GM10248 (cell line): Measurements from ENCODE around the gene ANTXR1.

ENCODE experiments used
- CTCF ChIA-PET: fragments of 300-600 bp; sonication (Branson Sonifier 250); formaldehyde crosslinking; extraction: SDS; loops from one replicate; lab custom pipeline; 2021; ENCODE audit warnings: antibody characterized with exemption; lab: Yijun Ruan, JAX
- POLR2A ChIA-PET: fragments of 350-650 bp; sonication (Branson Sonifier 250); formaldehyde crosslinking; extraction: SDS; loops from one replicate; lab custom pipeline; 2020; ENCODE audit warnings: antibody characterized with exemption; lab: Yijun Ruan, JAX
- DNase-seq: peaks from one replicate; pipeline ENCODE4 v3.0.0; 2012; ENCODE audit errors: extremely low spot score
- TF ChIP-seq, protein P1 (sequence below): IDR thresholded peaks from 2 replicates; pipeline ENCODE4 v1.5.1; 2012; ENCODE audit warnings: mild to moderate bottlenecking, low read depth; ENCODE audit errors: extremely low read depth, missing control alignments, control extremely low read depth

The ANTXR1 gene

DNA sequence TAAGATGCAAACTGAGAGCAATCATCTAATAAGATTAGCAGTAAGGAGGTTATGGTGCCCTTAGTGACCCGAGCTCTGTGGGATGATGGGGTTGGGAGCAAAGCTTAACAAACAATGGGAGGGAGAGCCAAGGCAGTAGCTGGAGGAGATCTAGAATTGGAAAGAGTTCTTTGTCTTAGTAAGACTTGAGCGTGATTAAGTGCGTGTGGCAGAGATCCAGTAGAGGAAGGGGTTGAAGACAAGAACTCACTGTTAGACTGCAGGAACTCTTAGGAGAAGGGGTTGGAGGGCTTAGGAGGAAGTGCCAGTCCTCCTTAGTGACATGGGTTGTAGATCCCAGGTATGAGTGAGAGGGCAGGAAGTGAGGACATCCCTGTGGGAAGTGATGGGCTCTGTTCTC lies 189.3 kb downstream of the ANTXR1 start:
- POLR2A ChIA-PET, result no interaction called here
- DNase-seq, result no peak
- TF ChIP-seq, protein P1, sequence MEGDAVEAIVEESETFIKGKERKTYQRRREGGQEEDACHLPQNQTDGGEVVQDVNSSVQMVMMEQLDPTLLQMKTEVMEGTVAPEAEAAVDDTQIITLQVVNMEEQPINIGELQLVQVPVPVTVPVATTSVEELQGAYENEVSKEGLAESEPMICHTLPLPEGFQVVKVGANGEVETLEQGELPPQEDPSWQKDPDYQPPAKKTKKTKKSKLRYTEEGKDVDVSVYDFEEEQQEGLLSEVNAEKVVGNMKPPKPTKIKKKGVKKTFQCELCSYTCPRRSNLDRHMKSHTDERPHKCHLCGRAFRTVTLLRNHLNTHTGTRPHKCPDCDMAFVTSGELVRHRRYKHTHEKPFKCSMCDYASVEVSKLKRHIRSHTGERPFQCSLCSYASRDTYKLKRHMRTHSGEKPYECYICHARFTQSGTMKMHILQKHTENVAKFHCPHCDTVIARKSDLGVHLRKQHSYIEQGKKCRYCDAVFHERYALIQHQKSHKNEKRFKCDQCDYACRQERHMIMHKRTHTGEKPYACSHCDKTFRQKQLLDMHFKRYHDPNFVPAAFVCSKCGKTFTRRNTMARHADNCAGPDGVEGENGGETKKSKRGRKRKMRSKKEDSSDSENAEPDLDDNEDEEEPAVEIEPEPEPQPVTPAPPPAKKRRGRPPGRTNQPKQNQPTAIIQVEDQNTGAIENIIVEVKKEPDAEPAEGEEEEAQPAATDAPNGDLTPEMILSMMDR, result no peak
- CTCF ChIA-PET, result no interaction called here

- POLR2A ChIA-PET, result no interaction called here
- TF ChIP-seq, protein P1, result no peak
- no peak for DNase-seq
- CTCF ChIA-PET, result no interaction called here
Observed at GRCh38 chr2:69203166-69203985, 190.4 kb downstream of the ANTXR1 start.

- ChIA-PET POLR2A (no interaction called here), CTCF (no interaction called here)
- TF ChIP-seq, protein P1, result no peak
- DNase-seq, result no peak
Observed at GRCh38 chr2:69204654-69205053, 191.7 kb downstream of the ANTXR1 start.

GRCh38 chr2:69205076-69205475 lies 192.1 kb downstream of the ANTXR1 start:
- ChIA-PET CTCF (interaction anchor here (0.8 kb wide), 1 partner anchor 17 kb away, joined by 3 read pairs; no protein-coding TSS in a partner anchor), POLR2A (no interaction called here)
- TF ChIP-seq, protein P1, result no peak
- DNase-seq, result no peak

DNA sequence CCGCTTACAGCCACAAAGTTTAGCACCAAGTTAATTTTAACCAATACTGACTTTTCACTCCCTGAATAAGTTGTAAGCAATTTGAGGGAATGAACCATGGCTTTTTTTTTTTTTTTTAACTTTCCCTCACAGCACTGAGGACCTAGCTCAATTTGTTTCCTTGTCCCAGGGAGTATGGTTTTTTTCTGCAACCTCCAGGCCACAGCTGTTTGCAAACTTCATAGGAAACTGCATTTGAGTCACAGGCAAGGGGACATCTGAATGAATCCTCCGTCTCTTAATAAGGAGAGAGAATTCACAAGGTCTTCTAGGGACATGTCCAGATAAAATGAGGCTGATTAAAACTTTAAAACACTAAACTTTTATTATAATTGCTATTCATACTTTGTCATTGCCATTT lies 192.5 kb downstream of the ANTXR1 start:
- TF ChIP-seq, protein P1, result no peak
- POLR2A ChIA-PET, result no interaction called here
- DNase-seq, result no peak
- CTCF ChIA-PET, result interaction anchor here (0.8 kb wide), 1 partner anchor 16 kb away, joined by 3 read pairs; no protein-coding TSS in a partner anchor

DNA sequence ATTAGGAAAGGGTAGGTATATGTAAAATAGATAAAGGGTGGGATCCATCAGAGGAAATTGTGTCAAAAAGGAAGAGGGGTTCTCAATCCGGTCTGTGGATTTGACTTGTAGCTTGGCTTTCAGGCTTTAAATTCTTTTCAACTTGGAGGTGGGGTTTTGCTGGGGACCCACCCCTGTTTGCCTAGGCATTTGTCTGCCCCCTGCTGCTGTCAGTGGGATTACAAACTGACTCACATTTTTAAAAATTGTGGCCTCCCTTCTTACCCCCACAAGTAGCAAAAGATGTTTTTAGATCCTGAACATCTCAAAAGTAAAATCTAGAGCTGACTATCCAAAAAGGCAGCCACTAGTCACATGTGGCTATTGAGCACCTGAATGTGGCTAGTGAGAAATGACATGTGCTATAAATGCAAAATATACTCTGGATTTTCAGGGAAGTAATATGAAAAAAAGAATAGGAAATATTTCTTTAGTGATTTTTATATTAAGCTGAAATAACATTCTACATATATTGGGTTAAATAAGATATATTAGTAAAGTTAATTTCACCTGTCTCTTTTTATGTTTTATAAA lies 195.1 kb downstream of the ANTXR1 start:
- TF ChIP-seq, protein P1, result no peak
- POLR2A ChIA-PET, result no interaction called here
- DNase-seq, result no peak
- CTCF ChIA-PET, result interaction anchor here (1.0 to 1.4 kb wide), 2 partner anchors 11 to 47 kb away, joined by 3 read pairs; no protein-coding TSS in a partner anchor
